Brain microvascular endothelial cell (primary cell): ENCODE results near the gene TASP1.
"Not testable (repeated sequence)": the region's sequence is repeated elsewhere in the genome, so short reads cannot be mapped to it uniquely, and the experiment has no call there.

Source experiments
- DNase-seq: peaks from one replicate; pipeline ENCODE4 v3.0.0-alpha.2; 2020
- H3K27ac ChIP-seq: fragments of 250-450 bp; sonication (Bioruptor Pico); 2 replicates; pipeline ENCODE4 v1.5.1; 2020; ENCODE audit warnings: mild to moderate bottlenecking, moderate library complexity
- H3K27me3 ChIP-seq: fragments of 250-450 bp; sonication (Bioruptor Pico); replicated peaks from 2 replicates; pipeline ENCODE4 v1.5.1; 2020; ENCODE audit warnings: mild to moderate bottlenecking
- H3K36me3 ChIP-seq: fragments of 250-450 bp; sonication (Bioruptor Pico); replicated peaks from 2 replicates; pipeline ENCODE4 v1.5.1; 2020; ENCODE audit warnings: mild to moderate bottlenecking
- H3K4me3 ChIP-seq: 2 replicates; pipeline ENCODE4 v1.5.1; 2011; ENCODE audit warnings: low read depth, mild to moderate bottlenecking, control low read depth, low read length, moderate library complexity
- in situ Hi-C: cut with HindIII; loops from 2 replicates; pipeline ENCODE4 v1.10.0; 2017; ENCODE audit warnings: low sequenced_read_pairs, low pct_ligation_motif_present
- TF ChIP-seq, protein P1 (sequence below): IDR thresholded peaks from 2 replicates; pipeline ENCODE4 v1.5.1; 2011; ENCODE audit warnings: low read depth, mild to moderate bottlenecking, moderate library complexity, low read length, control low read depth, inconsistent platforms; ENCODE audit errors: missing control alignments

Gene TASP1

DNA sequence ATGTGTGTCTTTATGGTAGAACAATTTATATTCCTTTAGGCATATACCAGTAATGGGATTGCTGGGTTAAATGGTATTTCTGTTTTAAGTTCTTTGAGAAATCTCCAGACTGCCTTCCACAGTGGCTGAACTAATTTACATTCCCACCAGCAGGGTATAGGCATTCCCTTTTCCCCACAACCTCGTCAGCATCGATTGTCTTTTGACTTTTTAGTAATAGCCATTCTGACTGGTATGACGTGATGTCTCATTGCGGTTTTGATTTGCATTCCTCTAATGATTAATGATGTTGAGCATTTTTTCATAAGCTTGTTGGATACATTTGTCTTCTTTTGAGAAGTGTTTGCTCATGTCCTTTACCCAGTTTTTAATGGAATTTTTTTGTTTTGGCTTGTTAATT, 5.3 kb upstream of the TASP1 start:
- Histone ChIP-seq H3K27ac (no peak overlapping the region), H3K36me3 (no peaks in the 10 kb centered on the region), H3K4me3 (no peak overlapping the region), H3K27me3 (no peaks in the 10 kb centered on the region)
- in situ Hi-C loops = no loop called here
- TF ChIP-seq, protein P1, sequence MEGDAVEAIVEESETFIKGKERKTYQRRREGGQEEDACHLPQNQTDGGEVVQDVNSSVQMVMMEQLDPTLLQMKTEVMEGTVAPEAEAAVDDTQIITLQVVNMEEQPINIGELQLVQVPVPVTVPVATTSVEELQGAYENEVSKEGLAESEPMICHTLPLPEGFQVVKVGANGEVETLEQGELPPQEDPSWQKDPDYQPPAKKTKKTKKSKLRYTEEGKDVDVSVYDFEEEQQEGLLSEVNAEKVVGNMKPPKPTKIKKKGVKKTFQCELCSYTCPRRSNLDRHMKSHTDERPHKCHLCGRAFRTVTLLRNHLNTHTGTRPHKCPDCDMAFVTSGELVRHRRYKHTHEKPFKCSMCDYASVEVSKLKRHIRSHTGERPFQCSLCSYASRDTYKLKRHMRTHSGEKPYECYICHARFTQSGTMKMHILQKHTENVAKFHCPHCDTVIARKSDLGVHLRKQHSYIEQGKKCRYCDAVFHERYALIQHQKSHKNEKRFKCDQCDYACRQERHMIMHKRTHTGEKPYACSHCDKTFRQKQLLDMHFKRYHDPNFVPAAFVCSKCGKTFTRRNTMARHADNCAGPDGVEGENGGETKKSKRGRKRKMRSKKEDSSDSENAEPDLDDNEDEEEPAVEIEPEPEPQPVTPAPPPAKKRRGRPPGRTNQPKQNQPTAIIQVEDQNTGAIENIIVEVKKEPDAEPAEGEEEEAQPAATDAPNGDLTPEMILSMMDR = peak; percentile 13
- no peak for DNase-seq

DNA sequence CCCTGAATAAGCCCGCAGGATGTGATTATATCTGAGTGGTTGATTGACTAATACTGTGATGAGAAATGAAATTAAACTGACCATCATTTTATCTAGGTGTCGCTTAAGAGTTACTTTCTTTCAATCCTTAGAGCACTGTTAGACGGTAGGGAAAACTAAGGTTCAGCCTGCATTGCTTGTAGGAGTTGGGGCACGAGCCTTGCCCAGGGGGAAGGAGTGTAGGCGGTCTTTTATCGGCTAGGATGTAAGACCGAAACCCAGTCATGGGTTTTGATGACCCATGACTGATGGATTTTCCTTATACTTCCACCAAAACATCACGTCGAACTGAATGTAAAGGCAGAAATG, 392 bp upstream of the TASP1 start:
- no peaks in the 10 kb centered on the region for H3K36me3 ChIP-seq
- peak overlapping the region; percentile 95 for H3K4me3 ChIP-seq
- TF ChIP-seq, protein P1 = no peak
- DNase-seq = no peak
- H3K27me3 ChIP-seq = no peaks in the 10 kb centered on the region
- H3K27ac ChIP-seq = peak overlapping the region; percentile 91
- in situ Hi-C loops = no loop called here

DNA sequence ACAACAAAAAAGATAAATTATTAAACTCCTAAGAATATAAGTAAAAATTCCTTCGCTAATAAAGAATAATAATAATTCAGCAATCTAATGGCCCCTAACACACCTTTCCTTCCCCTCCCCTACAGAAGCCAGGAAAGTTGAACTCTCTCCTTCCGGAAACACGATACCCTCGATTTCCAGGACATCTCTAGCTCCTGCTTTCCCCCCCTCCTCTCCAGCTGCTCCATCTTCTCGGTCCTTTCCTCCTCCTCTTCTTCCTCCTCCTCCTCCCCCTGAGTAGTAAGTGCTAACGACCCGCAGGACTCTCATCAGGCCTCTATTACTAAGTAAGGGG, 603 bp downstream of the TASP1 start:
- TF ChIP-seq, protein P1 = no peak
- DNase-seq = no peak

DNA sequence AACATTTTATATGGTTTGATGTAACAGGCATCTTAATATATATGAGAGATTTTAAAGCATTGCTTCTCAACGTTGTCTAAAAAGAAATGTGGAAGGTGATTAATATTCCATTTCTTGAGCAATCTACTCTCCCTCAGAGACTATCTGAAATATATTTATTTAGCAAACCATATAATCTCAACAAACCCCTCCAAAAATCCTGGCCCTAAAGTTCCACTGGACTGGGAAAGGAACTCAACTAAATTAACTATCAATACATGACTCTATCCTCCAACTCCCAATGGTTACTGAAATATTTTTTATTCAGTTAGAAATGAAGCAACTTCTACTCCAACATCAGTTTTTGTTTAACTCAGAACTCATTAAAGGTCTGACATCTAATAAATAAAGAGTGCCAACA, 6.3 kb downstream of the TASP1 start:
- TF ChIP-seq, protein P1 = no peak
- H3K4me3 ChIP-seq = no peak overlapping the region
- DNase-seq = no peak
- in situ Hi-C loops = no loop called here
- H3K27ac ChIP-seq = no peak overlapping the region
- H3K36me3 ChIP-seq = no peaks in the 10 kb centered on the region
- no peaks in the 10 kb centered on the region for H3K27me3 ChIP-seq

More for the DNA sequence above, 603 bp downstream of the TASP1 start:
- in situ Hi-C loops = no loop called here
- no peaks in the 10 kb centered on the region for H3K27me3 ChIP-seq
- H3K4me3 ChIP-seq = peak overlapping the region; percentile 95
- H3K27ac ChIP-seq = peak overlapping the region; percentile 91
- H3K36me3 ChIP-seq = no peaks in the 10 kb centered on the region

DNA sequence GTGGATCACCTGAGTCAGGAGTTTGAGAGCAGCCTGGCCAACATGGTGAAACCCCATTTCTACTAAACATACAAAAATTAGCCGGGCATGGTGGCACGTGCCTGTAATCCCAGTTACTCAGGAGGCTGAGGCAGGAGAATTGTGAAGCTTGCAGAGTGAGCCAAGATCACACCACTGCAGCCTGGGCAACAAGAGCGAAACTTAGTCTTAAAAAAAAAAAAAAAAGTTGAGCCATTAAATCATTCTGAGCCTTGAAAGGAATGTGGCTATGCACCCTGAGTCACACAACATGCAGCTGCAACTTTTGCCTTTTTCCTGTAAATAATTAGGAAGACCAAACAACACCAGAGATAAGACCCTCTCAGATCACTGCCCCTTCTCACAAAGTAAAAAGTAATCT, 11.2 kb downstream of the TASP1 start:
- H3K27me3 ChIP-seq, H3K36me3 ChIP-seq, H3K4me3 ChIP-seq, in situ Hi-C loops, H3K27ac ChIP-seq: not testable (repeated sequence)
- DNase-seq = peak; percentile 38

DNA sequence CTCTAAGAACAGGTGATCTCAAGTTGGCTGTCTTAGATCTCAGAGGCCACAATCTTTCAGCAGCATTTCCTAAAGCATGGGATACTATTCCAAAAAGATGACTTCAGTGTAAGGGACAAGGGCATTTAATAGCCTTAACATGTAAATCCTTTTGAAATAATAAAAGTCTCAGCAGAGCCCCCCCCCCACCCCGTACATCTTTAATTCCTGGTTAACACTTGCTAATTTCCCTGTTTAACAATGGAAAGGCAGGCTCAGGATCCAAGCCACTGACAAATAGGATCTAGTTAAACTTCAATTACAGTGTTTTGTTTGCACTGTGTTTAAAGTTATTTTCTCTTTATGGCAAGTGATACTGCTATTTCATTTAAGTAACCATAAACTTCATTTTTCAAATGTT, 12.0 kb downstream of the TASP1 start:
- TF ChIP-seq, protein P1 = no peak
- Histone ChIP-seq H3K27me3 (no peaks in the 10 kb centered on the region), H3K27ac (no peak overlapping the region), H3K4me3 (no peak overlapping the region), H3K36me3 (no peaks in the 10 kb centered on the region)
- in situ Hi-C loops = no loop called here
- DNase-seq = no peak
